Natural killer cell (primary cell): ENCODE results near the gene LRPAP1. TPM values are rescaled to one million over a fixed set of nuclear protein-coding genes. Genes with fewer than 3 reads are reported as not detected.

Experiments
- ATAC-seq, 3 donors: fragments of 150-1000 bp in 2 of 3; fragments of 200-7000 bp in 1 of 3; cut with Tn5 transposase; 1 replicate in 1 of 3; 2 replicates in 2 of 3; pipeline ENCODE4 v1.10.0; 2021; ENCODE audit warnings: mild to moderate bottlenecking in 2 of 3, moderate library complexity in 2 of 3
- DNase-seq, 2 donors: peaks; one replicate each; pipeline versions ENCODE4 v3.0.0 to v3.0.0-alpha.2; 2013 to 2021; ENCODE audit warnings: mixed read lengths in 1 of 2
- H3K27ac ChIP-seq: one replicate; pipeline ENCODE4 v1.5.1; 2013; ENCODE audit warnings: mild to moderate bottlenecking, low read length
- H3K27me3 ChIP-seq: one replicate; pipeline ENCODE4 v1.6.1; 2013; ENCODE audit warnings: low read length; ENCODE audit not compliant: control insufficient read depth, insufficient read depth
- H3K36me3 ChIP-seq: one replicate; pipeline ENCODE4 v1.6.1; 2013; ENCODE audit warnings: low read length; ENCODE audit not compliant: control insufficient read depth, insufficient read depth
- H3K4me1 ChIP-seq: one replicate; pipeline ENCODE4 v1.6.1; 2013; ENCODE audit warnings: low read length; ENCODE audit not compliant: control insufficient read depth, insufficient read depth
- H3K4me3 ChIP-seq: one replicate; pipeline ENCODE4 v1.5.1; 2013; ENCODE audit warnings: low read length
- H3K9me3 ChIP-seq: one replicate; pipeline ENCODE4 v1.6.1; 2013; ENCODE audit warnings: low read length; ENCODE audit not compliant: control insufficient read depth, insufficient read depth
- H3K27ac Mint-ChIP-seq, 2 donors: one replicate each; pipeline ENCODE4 v1.8.0; 2022; ENCODE audit warnings: mild to moderate bottlenecking in 2 of 2, mixed read lengths in 2 of 2, moderate library complexity in 1 of 2
- H3K27me3 Mint-ChIP-seq, 2 donors: one replicate each; pipeline ENCODE4 v1.8.0; 2022; ENCODE audit warnings: low read depth in 2 of 2, mixed read lengths in 2 of 2
- H3K36me3 Mint-ChIP-seq: one replicate; pipeline ENCODE4 v1.8.0; 2022; ENCODE audit warnings: mixed read lengths
- H3K4me1 Mint-ChIP-seq, 2 donors: one replicate each; pipeline ENCODE4 v1.8.0; 2022; ENCODE audit warnings: mixed read lengths in 2 of 2
- H3K4me3 Mint-ChIP-seq: one replicate; pipeline ENCODE4 v1.8.0; 2022; ENCODE audit warnings: mild to moderate bottlenecking, moderate library complexity, mixed read lengths
- H3K9me3 Mint-ChIP-seq, 2 donors: one replicate each; pipeline ENCODE4 v1.8.0; 2022; ENCODE audit warnings: mixed read lengths in 2 of 2
- CTCF ChIP-seq: fragments of 200-600 bp; IDR thresholded peaks from one replicate; pipeline ENCODE4 v1.8.0; 2022; ENCODE audit warnings: antibody characterized with exemption
- WGBS: methylation state at CpG from one replicate; pipeline ENCODE4 v1.1.7; 2013; ENCODE audit warnings: missing lambda C conversion rate; ENCODE audit not compliant: insufficient coverage; 5-methylcytosine and 5-hydroxymethylcytosine counted together
- intact Hi-C: fragments of 100-400 bp; cut with micrococcal nuclease; formaldehyde crosslinking; loops from one replicate; pipeline ENCODE4 v1.14.2; 2022
- total RNA-seq, 4 donors: library from RNA; stranded (reverse); fragments of 120-200 nt in 1 of 4; gene quantifications; one replicate each; pipeline versions ENCODE4 v1.2.3 to v1.2.4, GENCODE V29; 2013 to 2022

Gene LRPAP1
- total RNA-seq, 3 donors from 2014 or later (not counting 1 experiment from before 2014, with no cell fraction given), result 85.4 to 93.4 (median 87.3) TPM

GRCh38 chr4:3530051-3530450, 2.2 kb downstream of the LRPAP1 start:
- Histone ChIP-seq H3K27me3 (no peaks in the 10 kb centered on the region), H3K36me3 (peaks cover 9% of the 10 kb centered on the region), H3K4me3 (no peak overlapping the region), H3K9me3 (no peaks in the 10 kb centered on the region), H3K4me1 (peaks cover 41% of the 10 kb centered on the region), H3K27ac (no peak overlapping the region)
- Mint-ChIP-seq H3K27me3 (peaks cover under 1 to 3% of the 10 kb centered on the region in 2 donors), H3K9me3 (no peaks in the 10 kb centered on the region), H3K36me3 (peaks cover under 1% of the 10 kb centered on the region), H3K4me3 (peak overlapping the region; percentile 25), H3K27ac (no peak overlapping the region), H3K4me1 (peaks cover 28 to 58% of the 10 kb centered on the region in 2 donors)
- peak in 1 of 2 donors; percentile 4 for DNase-seq
- 95% methylated on average over 16 of the region's 16 CpGs for WGBS
- TF ChIP-seq CTCF, result no peak
- no peak for ATAC-seq
- intact Hi-C loops, result no loop called here

DNA sequence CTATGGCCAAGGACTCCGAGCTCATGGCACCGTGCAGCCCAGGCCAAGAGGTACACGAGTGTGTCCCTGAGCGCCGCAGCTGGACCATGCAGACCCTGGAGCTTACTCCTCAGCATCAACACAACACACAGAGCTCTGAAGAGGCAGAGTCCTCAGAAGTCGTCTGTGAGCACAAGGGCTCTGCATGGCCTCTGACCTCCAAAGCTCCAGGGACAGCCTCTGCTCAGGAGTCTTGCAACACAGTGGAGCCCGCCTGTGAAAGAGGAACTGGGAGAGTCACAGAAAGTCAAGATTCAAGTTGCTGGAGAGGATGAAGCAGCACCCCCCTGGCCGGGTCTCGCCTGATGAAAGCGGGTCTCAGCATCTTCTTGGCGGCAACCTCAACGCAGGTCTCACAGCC, 2.9 kb downstream of the LRPAP1 start:
- intact Hi-C loops, result no loop called here
- ATAC-seq (no peak), DNase-seq (peak in 1 of 2 donors; percentile 11)
- H3K9me3 ChIP-seq, result no peaks in the 10 kb centered on the region
- Mint-ChIP-seq H3K9me3 (no peaks in the 10 kb centered on the region), H3K27ac (no peak overlapping the region), H3K4me3 (no peak overlapping the region), H3K4me1 (peaks cover 28 to 58% of the 10 kb centered on the region in 2 donors), H3K36me3 (no peaks in the 10 kb centered on the region), H3K27me3 (no peaks in the 10 kb centered on the region)
- no peak for TF ChIP-seq CTCF
- H3K27ac ChIP-seq, result no peak overlapping the region
- no peak overlapping the region for H3K4me3 ChIP-seq
- H3K27me3 ChIP-seq, result no peaks in the 10 kb centered on the region
- WGBS, result 86% methylated on average over 12 of the region's 12 CpGs
- H3K4me1 ChIP-seq, result peaks cover 41% of the 10 kb centered on the region
- H3K36me3 ChIP-seq, result peaks cover 16% of the 10 kb centered on the region

DNA sequence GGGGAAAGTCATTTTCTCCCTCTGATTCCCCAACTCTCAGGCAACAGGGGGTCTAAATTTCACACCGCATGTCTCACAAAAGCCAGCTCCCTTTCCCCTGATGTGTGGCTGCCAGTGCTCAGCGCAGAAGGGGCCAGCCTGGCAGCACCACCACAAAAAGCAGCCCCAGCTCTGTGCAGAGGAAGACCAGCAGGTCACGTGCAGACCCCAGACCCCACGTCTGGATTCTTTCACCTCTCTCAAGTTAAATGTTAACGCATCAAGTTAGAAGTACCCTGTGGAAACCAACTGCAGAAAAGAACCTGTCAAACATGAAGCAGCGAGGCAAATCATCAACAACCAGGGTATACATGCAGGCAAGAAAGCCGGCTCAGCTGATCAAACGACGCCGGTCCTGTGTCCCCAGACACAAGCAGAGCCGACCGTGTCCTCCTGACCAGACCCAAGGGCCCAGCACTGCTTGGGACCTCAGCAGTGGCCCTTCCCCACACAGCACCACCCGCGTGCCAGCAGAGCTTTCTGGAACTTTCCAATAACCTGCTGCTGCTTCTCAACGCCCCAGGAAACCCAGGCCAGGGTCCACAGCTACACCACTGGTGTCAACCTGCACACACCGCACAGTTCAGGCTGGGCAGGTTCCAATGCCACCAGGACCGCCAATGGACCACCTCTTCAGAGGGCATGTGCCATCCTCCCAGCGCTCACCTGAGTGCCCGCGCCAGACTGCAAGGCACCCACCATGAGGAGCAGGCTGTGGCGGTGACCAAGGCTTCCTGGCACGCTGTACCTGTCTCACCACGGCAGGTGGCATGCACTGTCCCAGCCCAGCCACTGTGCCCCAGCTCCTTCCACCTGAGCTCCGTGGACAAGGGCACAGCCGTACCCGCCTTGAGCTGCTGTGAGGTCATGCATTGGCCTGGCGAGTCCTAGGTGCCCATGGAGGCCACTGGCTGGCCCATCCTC, 4.0 kb downstream of the LRPAP1 start:
- ATAC-seq, result no peak
- no peaks in the 10 kb centered on the region for H3K9me3 Mint-ChIP-seq
- peaks cover 28 to 58% of the 10 kb centered on the region in 2 donors for H3K4me1 Mint-ChIP-seq
- Histone ChIP-seq H3K27me3 (no peaks in the 10 kb centered on the region), H3K4me3 (no peak overlapping the region), H3K36me3 (peaks cover 26% of the 10 kb centered on the region), H3K9me3 (no peaks in the 10 kb centered on the region), H3K4me1 (peaks cover 40% of the 10 kb centered on the region), H3K27ac (no peak overlapping the region)
- no peaks in the 10 kb centered on the region for H3K27me3 Mint-ChIP-seq
- intact Hi-C loops, result no loop called here
- 93% methylated on average over 27 of the region's 27 CpGs for WGBS
- no peak overlapping the region for H3K27ac Mint-ChIP-seq
- no peaks in the 10 kb centered on the region for H3K36me3 Mint-ChIP-seq
- DNase-seq, result peak in 1 of 2 donors; percentile 2
- H3K4me3 Mint-ChIP-seq, result no peak overlapping the region
- no peak for TF ChIP-seq CTCF
